Skeletal muscle tissue (tissue), 4 donors: ENCODE results near the gene TBC1D2B. TPM values are rescaled to one million over a fixed set of nuclear protein-coding genes. Genes with fewer than 3 reads are reported as not detected.
A peak's percentile ranks its signal among the peaks of the same experiment; 100 is the strongest.

ENCODE experiments used
- H3K27ac ChIP-seq: one replicate; pipeline ENCODE4 v1.7.0; 2013; ENCODE audit warnings: mild to moderate bottlenecking, low read depth, low read length, inconsistent platforms
- H3K27me3 ChIP-seq, 3 donors: one replicate each; pipeline ENCODE4 v1.7.0; 2013; ENCODE audit warnings: low read length in 3 of 3; ENCODE audit not compliant: control insufficient read depth in 3 of 3, insufficient read depth in 3 of 3
- H3K36me3 ChIP-seq, 3 donors: one replicate each; pipeline ENCODE4 v1.7.0; 2013; ENCODE audit warnings: low read length in 3 of 3; ENCODE audit not compliant: control insufficient read depth in 3 of 3, insufficient read depth in 3 of 3
- H3K4me1 ChIP-seq, 3 donors: one replicate each; pipeline ENCODE4 v1.7.0; 2013; ENCODE audit warnings: low read length in 3 of 3, mild to moderate bottlenecking in 3 of 3; ENCODE audit not compliant: control insufficient read depth in 3 of 3, insufficient read depth in 3 of 3
- H3K4me3 ChIP-seq, 3 donors: one replicate each; pipeline ENCODE4 v1.7.0; 2013; ENCODE audit warnings: low read length in 3 of 3
- H3K9ac ChIP-seq, 3 donors: one replicate each; pipeline ENCODE4 v1.7.0; 2013; ENCODE audit warnings: low read length in 3 of 3, mild to moderate bottlenecking in 3 of 3, moderate library complexity in 2 of 3, low read depth in 1 of 3
- H3K9me3 ChIP-seq, 3 donors: one replicate each; pipeline ENCODE4 v1.7.0; 2013; ENCODE audit warnings: low read length in 3 of 3; ENCODE audit not compliant: control insufficient read depth in 3 of 3
- total RNA-seq: library from RNA; depleted of rRNA; stranded (reverse); fragments of >200 nt; gene quantifications from one replicate; pipeline ENCODE4 v1.2.3, GENCODE V29; 2014
- donor health status: Osteomylitis.

TBC1D2B gene
- 30.3 TPM for total RNA-seq

- no peaks in the 10 kb centered on the region for H3K9me3 ChIP-seq
- no peaks in the 10 kb centered on the region for H3K36me3 ChIP-seq
- H3K9ac ChIP-seq, result peak within 1 kb of the TSS; percentile 79 to 85 (median 80)
- H3K4me1 ChIP-seq, result peaks cover 13 to 27% (median 24%) of the 10 kb centered on the region in 3 donors
- H3K4me3 ChIP-seq, result peak within 1 kb of the TSS; percentile 79 to 85 (median 84)
- peak within 1 kb of the TSS; percentile 75 for H3K27ac ChIP-seq
- H3K27me3 ChIP-seq, result no peaks in the 10 kb centered on the region
These were observed at the start of gene TBC1D2B for GRCh38 chr15:78077053-78077870. Gene TBC1D2B, minus strand, starts transcription at chr15:78077711. Its CDS starts 59 bp downstream, at chr15:78077652.

- Histone ChIP-seq H3K4me3 (no peak overlapping the region), H3K4me1 (peaks cover 16 to 20% (median 16%) of the 10 kb centered on the region in 3 donors), H3K36me3 (no peaks in the 10 kb centered on the region), H3K9ac (no peak overlapping the region), H3K27ac (no peak overlapping the region), H3K9me3 (no peaks in the 10 kb centered on the region), H3K27me3 (no peaks in the 10 kb centered on the region)
These were observed 47.8 kb upstream of the TBC1D2B start for GRCh38 chr15:78125267-78125666.

GRCh38 chr15:78120523-78120922 is 43.0 kb upstream of the TBC1D2B start:
- Histone ChIP-seq H3K27ac (no peak overlapping the region), H3K27me3 (no peaks in the 10 kb centered on the region), H3K9ac (no peak overlapping the region), H3K4me3 (no peak overlapping the region), H3K36me3 (no peaks in the 10 kb centered on the region), H3K9me3 (no peaks in the 10 kb centered on the region), H3K4me1 (peaks cover 0 to 5% (median 0%) of the 10 kb centered on the region in 3 donors)

- Histone ChIP-seq H3K4me1 (no peaks in the 10 kb centered on the region), H3K36me3 (no peaks in the 10 kb centered on the region), H3K27ac (no peak overlapping the region), H3K9ac (no peak overlapping the region), H3K27me3 (no peaks in the 10 kb centered on the region), H3K9me3 (no peaks in the 10 kb centered on the region), H3K4me3 (no peak overlapping the region)
These were observed 35.0 kb upstream of the TBC1D2B start for GRCh38 chr15:78112551-78112950.

GRCh38 chr15:78111788-78112187 is 34.3 kb upstream of the TBC1D2B start:
- H3K36me3 ChIP-seq, result no peaks in the 10 kb centered on the region
- H3K27ac ChIP-seq, result no peak overlapping the region
- H3K4me3 ChIP-seq, result no peak overlapping the region
- H3K27me3 ChIP-seq, result no peaks in the 10 kb centered on the region
- H3K9ac ChIP-seq, result no peak overlapping the region
- H3K9me3 ChIP-seq, result no peaks in the 10 kb centered on the region
- H3K4me1 ChIP-seq, result no peaks in the 10 kb centered on the region

GRCh38 chr15:78110916-78111475 is 33.5 kb upstream of the TBC1D2B start:
- Histone ChIP-seq H3K36me3 (no peaks in the 10 kb centered on the region), H3K27me3 (no peaks in the 10 kb centered on the region), H3K4me3 (no peak overlapping the region), H3K27ac (no peak overlapping the region), H3K4me1 (no peaks in the 10 kb centered on the region), H3K9ac (no peak overlapping the region), H3K9me3 (no peaks in the 10 kb centered on the region)

- Histone ChIP-seq H3K9ac (no peak overlapping the region), H3K4me1 (no peaks in the 10 kb centered on the region), H3K27me3 (no peaks in the 10 kb centered on the region), H3K9me3 (no peaks in the 10 kb centered on the region), H3K27ac (no peak overlapping the region), H3K4me3 (no peak overlapping the region), H3K36me3 (no peaks in the 10 kb centered on the region)
These were observed 32.6 kb upstream of the TBC1D2B start for GRCh38 chr15:78110096-78110495.

- Histone ChIP-seq H3K4me3 (no peak overlapping the region), H3K36me3 (no peaks in the 10 kb centered on the region), H3K9ac (no peak overlapping the region), H3K27ac (no peak overlapping the region), H3K27me3 (no peaks in the 10 kb centered on the region), H3K9me3 (no peaks in the 10 kb centered on the region), H3K4me1 (no peaks in the 10 kb centered on the region)
These were observed 31.6 kb upstream of the TBC1D2B start for GRCh38 chr15:78109156-78109555.

- Histone ChIP-seq H3K9me3 (no peaks in the 10 kb centered on the region), H3K4me1 (peaks cover 0 to 4% (median under 1%) of the 10 kb centered on the region in 3 donors), H3K4me3 (no peak overlapping the region), H3K9ac (no peak overlapping the region), H3K27me3 (no peaks in the 10 kb centered on the region), H3K27ac (no peak overlapping the region), H3K36me3 (no peaks in the 10 kb centered on the region)
These were observed 31.0 kb upstream of the TBC1D2B start for GRCh38 chr15:78108300-78109084.

GRCh38 chr15:78107471-78107870 is 30.0 kb upstream of the TBC1D2B start:
- peaks cover 0 to 9% (median 4%) of the 10 kb centered on the region in 3 donors for H3K4me1 ChIP-seq
- H3K4me3 ChIP-seq, result no peak overlapping the region
- H3K27ac ChIP-seq, result no peak overlapping the region
- H3K9ac ChIP-seq, result no peak overlapping the region
- H3K27me3 ChIP-seq, result no peaks in the 10 kb centered on the region
- no peaks in the 10 kb centered on the region for H3K9me3 ChIP-seq
- H3K36me3 ChIP-seq, result no peaks in the 10 kb centered on the region
